ENCODE results near the gene OSCP1. TPM values are rescaled to one million over a fixed set of nuclear protein-coding genes. Genes with fewer than 3 reads are reported as not detected.

OSCP1 gene
- polyA plus RNA-seq, 1 of the 3 experiments (the other 2 are of a cell fraction), result 11.9 TPM

GRCh38 chr1:36392836-36393235, 57.4 kb downstream of the OSCP1 start:
- Histone ChIP-seq H3K4me1 (ENCODE audit: control insufficient read depth in 1 of 2, insufficient read depth in 2 of 2, low read depth in 1 of 2, low read length in 1 of 2) (peaks cover 3 to 5% of the 10 kb centered on the region in 2 experiments; a peak in 3 of 4 replicates), H3K4me3 (ENCODE audit: low read depth in 2 of 2, low read length in 1 of 2) (no peak overlapping the region), H3K79me2 (ENCODE audit: insufficient read depth) (peaks cover 39% of the 10 kb centered on the region), H4K20me1 (ENCODE audit: insufficient read depth) (no peaks in the 10 kb centered on the region), H3F3A (replicated peaks; ENCODE audit: insufficient read depth) (peaks cover 13% of the 10 kb centered on the region), H3K9ac (no peak overlapping the region), H3K9me3 (no peaks in the 10 kb centered on the region), H3K36me3 (replicated peaks in 1 of 2; ENCODE audit: control insufficient read depth in 1 of 2, insufficient read depth in 2 of 2, low read length in 1 of 2) (peaks cover 23 to 24% of the 10 kb centered on the region in 2 experiments), H3K27ac (ENCODE audit: low read depth in 2 of 2, low read length in 1 of 2) (no peak overlapping the region), H2AFZ (ENCODE audit: low read depth) (no peak overlapping the region), H3K4me2 (no peak overlapping the region), H3K9me2 (no peaks in the 10 kb centered on the region), H3K27me3 (ENCODE audit: insufficient read depth) (no peaks in the 10 kb centered on the region)
- whole genome bisulfite sequencing (ENCODE audit: low lambda C conversion rate), result 100% methylated on average over 4 of the region's 4 CpGs
- no peak for DNase-seq
- CTCF ChIA-PET, result no interaction called here
- POLR2A ChIA-PET, result no interaction called here
- TF ChIP-seq TEAD4 (IDR thresholded peaks at IDR 0.05; ENCODE audit: borderline replicate concordance, insufficient read depth) (no peak), IRF3 (IDR thresholded peaks at IDR 0.05; ENCODE audit: low read depth, low read length) (no peak), GATA2 (CRISPR knock-in tag; IDR thresholded peaks at IDR 0.05) (no peak), NRF1 (IDR thresholded peaks at IDR 0.05; ENCODE audit: low read depth, low read length) (no peak), SIN3A (IDR thresholded peaks at IDR 0.05; ENCODE audit: borderline replicate concordance, low read depth, low read length) (no peak), FOXM1 (IDR thresholded peaks at IDR 0.05; ENCODE audit: low read depth) (no peak), RCOR1 (IDR thresholded peaks at IDR 0.05; ENCODE audit: low read length) (no peak), RFX5 (IDR thresholded peaks at IDR 0.05; ENCODE audit: low read length) (no peak), EP300 (IDR thresholded peaks at IDR 0.05; ENCODE audit: borderline replicate concordance in 1 of 2, low read depth in 1 of 2, low read length in 1 of 2) (no peak), TAF1 (IDR thresholded peaks at IDR 0.05; ENCODE audit: borderline replicate concordance, low read depth, low read length) (no peak), RAD21 (IDR thresholded peaks at IDR 0.05; ENCODE audit: low read length) (no peak), YY1 (IDR thresholded peaks at IDR 0.05; ENCODE audit: low read depth) (no peak), GABPA (IDR thresholded peaks at IDR 0.05; ENCODE audit: low read depth) (no peak)
- TF ChIP-seq, protein P1, sequence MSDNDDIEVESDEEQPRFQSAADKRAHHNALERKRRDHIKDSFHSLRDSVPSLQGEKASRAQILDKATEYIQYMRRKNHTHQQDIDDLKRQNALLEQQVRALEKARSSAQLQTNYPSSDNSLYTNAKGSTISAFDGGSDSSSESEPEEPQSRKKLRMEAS (IDR thresholded peaks at IDR 0.05; ENCODE audit: low read depth), result no peak
- TF ChIP-seq, protein P2, sequence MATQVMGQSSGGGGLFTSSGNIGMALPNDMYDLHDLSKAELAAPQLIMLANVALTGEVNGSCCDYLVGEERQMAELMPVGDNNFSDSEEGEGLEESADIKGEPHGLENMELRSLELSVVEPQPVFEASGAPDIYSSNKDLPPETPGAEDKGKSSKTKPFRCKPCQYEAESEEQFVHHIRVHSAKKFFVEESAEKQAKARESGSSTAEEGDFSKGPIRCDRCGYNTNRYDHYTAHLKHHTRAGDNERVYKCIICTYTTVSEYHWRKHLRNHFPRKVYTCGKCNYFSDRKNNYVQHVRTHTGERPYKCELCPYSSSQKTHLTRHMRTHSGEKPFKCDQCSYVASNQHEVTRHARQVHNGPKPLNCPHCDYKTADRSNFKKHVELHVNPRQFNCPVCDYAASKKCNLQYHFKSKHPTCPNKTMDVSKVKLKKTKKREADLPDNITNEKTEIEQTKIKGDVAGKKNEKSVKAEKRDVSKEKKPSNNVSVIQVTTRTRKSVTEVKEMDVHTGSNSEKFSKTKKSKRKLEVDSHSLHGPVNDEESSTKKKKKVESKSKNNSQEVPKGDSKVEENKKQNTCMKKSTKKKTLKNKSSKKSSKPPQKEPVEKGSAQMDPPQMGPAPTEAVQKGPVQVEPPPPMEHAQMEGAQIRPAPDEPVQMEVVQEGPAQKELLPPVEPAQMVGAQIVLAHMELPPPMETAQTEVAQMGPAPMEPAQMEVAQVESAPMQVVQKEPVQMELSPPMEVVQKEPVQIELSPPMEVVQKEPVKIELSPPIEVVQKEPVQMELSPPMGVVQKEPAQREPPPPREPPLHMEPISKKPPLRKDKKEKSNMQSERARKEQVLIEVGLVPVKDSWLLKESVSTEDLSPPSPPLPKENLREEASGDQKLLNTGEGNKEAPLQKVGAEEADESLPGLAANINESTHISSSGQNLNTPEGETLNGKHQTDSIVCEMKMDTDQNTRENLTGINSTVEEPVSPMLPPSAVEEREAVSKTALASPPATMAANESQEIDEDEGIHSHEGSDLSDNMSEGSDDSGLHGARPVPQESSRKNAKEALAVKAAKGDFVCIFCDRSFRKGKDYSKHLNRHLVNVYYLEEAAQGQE (IDR thresholded peaks at IDR 0.05; ENCODE audit: low read depth, low read length), result no peak
- TF ChIP-seq, protein P3, sequence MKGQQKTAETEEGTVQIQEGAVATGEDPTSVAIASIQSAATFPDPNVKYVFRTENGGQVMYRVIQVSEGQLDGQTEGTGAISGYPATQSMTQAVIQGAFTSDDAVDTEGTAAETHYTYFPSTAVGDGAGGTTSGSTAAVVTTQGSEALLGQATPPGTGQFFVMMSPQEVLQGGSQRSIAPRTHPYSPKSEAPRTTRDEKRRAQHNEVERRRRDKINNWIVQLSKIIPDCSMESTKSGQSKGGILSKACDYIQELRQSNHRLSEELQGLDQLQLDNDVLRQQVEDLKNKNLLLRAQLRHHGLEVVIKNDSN (IDR thresholded peaks at IDR 0.05; ENCODE audit: borderline replicate concordance, low read depth), result no peak
- TF ChIP-seq, protein P4, sequence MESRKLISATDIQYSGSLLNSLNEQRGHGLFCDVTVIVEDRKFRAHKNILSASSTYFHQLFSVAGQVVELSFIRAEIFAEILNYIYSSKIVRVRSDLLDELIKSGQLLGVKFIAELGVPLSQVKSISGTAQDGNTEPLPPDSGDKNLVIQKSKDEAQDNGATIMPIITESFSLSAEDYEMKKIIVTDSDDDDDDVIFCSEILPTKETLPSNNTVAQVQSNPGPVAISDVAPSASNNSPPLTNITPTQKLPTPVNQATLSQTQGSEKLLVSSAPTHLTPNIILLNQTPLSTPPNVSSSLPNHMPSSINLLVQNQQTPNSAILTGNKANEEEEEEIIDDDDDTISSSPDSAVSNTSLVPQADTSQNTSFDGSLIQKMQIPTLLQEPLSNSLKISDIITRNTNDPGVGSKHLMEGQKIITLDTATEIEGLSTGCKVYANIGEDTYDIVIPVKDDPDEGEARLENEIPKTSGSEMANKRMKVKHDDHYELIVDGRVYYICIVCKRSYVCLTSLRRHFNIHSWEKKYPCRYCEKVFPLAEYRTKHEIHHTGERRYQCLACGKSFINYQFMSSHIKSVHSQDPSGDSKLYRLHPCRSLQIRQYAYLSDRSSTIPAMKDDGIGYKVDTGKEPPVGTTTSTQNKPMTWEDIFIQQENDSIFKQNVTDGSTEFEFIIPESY (IDR thresholded peaks at IDR 0.05; ENCODE audit: borderline replicate concordance, low read depth), result no peak

Measured in SK-N-SH (cell line).